Omental fat pad (tissue), 4 donors: Measurements from ENCODE around the gene CBLN3. TPM values are rescaled to one million over a fixed set of nuclear protein-coding genes. Genes with fewer than 3 reads are reported as not detected.

Experiments
- ATAC-seq: fragments of 150-250 bp; one replicate; pipeline ENCODE4 v1.9.1; 2016; ENCODE audit warnings: mild to moderate bottlenecking, moderate library complexity; ENCODE audit not compliant: low FRiP score
- DNase-seq: peaks from one replicate; pipeline ENCODE4 v3.0.0-alpha.2; 2019; ENCODE audit warnings: low spot score
- total RNA-seq, 4 donors: library from RNA; depleted of rRNA; stranded (reverse); fragments of >200 nt; gene quantifications; one replicate each; pipeline ENCODE4 v1.1.0, GENCODE V29; 2016
- TF ChIP-seq, protein P1 (sequence below), 3 donors: fragments of 450-650 bp; IDR thresholded peaks; one replicate each; pipeline ENCODE4 v1.5.1; 2016 to 2017; ENCODE audit warnings: antibody characterized with exemption in 3 of 3, mild to moderate bottlenecking in 3 of 3, moderate library complexity in 2 of 3

CBLN3 gene
- total RNA-seq, 4 donors from 2014 or later, result 1.2 to 4.4 (median 2.8) TPM

DNA sequence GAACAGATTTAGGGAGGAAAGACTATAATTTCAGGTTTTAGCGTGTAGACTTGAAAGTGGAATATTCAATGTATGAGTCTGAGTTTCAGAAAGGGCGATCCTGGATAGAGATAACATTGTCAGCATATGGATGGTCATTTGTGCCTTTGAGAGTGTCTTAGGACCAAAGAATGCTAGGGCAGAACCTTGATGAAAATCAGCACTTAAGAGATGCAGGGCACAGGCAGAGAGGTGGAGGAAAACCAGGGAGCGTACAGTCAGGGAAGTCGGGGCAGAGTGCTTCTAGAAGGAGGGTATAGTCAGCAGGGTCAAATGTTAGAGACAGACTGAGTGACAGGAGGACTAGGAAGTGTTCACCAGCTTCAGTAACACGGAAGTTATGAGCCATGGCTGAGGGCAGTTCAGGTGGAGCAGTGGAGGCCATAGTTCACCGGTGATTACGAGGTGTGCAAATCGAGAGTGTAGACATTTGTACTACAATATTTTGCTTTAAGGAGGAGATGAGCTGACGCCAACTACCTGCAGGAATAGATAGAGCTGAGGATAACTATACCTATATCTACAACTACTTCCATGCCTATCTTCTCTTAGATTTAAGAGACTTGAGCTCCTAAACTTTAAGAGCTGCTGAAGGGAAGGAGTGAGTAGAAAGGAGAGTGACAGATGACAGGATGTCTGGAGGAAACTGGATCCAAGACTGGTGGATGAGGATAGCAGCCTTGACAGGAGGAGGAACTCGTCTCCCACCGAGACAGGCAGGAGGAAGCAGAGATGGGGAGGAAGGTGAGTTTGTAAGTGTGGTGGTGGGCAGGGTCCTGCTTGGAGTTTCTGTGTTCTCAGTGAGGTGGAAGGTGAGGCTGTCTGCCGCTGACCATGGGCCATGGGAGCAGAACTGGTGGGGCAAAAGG lies 6.5 kb downstream of the CBLN3 start:
- no peak for ATAC-seq
- TF ChIP-seq, protein P1, sequence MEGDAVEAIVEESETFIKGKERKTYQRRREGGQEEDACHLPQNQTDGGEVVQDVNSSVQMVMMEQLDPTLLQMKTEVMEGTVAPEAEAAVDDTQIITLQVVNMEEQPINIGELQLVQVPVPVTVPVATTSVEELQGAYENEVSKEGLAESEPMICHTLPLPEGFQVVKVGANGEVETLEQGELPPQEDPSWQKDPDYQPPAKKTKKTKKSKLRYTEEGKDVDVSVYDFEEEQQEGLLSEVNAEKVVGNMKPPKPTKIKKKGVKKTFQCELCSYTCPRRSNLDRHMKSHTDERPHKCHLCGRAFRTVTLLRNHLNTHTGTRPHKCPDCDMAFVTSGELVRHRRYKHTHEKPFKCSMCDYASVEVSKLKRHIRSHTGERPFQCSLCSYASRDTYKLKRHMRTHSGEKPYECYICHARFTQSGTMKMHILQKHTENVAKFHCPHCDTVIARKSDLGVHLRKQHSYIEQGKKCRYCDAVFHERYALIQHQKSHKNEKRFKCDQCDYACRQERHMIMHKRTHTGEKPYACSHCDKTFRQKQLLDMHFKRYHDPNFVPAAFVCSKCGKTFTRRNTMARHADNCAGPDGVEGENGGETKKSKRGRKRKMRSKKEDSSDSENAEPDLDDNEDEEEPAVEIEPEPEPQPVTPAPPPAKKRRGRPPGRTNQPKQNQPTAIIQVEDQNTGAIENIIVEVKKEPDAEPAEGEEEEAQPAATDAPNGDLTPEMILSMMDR (IDR thresholded peaks at IDR 0.05), result no peak

DNA sequence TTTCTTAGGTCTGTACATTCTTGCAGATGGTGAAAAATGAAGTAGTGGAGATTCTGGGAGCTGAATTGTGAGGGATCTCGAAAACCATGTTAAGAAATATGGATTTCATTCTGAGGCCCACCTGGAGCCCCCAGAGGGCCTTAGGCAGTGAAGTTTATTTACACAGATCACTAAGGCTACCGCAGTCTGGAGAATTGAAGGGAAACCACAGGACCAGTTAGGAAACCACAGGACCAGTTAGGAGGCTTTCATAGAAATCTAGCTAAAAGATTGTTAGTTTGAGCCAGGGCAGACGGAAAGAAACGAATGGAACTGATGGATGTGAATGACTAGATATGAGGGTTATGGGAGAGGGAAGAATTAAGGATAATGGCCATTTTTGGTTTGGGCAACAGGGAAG lies 7.2 kb downstream of the CBLN3 start:
- ATAC-seq, result no peak
- TF ChIP-seq, protein P1 (IDR thresholded peaks at IDR 0.05), result no peak

More for the DNA sequence above, 6.5 kb downstream of the CBLN3 start:
- DNase-seq, result no peak

DNA sequence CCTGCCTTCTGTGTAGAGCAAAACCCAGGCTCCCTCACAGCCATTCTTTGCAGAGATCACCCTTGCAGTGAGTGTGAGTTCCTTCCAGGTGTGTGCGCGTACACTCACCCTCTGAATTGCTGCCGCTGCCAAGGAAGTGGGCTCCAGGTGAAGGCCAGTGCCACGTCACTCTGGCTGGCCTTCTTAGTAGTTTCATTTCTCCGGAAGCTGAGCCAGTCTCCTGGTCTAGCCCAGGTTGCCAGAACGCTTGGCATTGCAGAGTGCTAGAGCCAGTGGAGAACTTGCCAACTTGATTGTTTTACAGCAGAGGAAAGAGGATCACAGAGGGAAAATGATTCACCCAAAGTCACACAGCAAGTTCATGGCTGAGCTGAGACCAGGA lies 11.0 kb downstream of the CBLN3 start:
- DNase-seq (no peak), ATAC-seq (peak; percentile 77)
- TF ChIP-seq, protein P1 (IDR thresholded peaks at IDR 0.05), result no peak

More for the DNA sequence above, 7.2 kb downstream of the CBLN3 start:
- DNase-seq, result no peak

DNA sequence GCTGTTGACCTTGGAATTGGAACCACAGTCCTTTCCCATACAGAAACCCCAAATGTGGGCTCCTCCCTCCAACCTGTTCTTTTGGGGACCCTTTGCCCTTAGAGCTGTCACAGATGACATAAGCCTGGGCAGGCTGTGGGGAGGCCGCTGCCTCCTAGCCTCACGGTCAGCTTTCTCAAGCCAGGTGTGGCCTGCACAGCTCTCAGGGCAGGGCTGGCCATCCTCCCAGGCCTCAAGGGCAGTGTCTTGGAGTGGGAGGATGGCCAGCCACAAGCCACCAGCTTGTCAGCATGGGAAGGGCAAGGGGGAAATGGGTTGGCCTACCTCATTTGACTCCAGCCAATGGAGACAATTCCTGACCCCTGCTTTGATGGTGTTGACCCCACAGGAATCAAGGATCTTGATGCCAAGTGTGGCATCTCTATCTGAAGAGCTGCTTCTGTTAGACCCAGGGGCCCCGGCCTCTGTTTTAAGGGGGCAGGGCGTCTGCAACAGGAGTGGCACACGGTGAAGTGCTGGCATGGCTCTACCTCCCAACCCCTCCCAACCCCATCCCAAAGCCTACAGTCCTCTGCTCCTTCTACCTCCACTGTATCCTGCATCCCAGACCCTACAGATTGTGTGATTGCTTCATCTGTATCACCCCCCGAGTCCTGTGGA lies 11.5 kb downstream of the CBLN3 start:
- DNase-seq, result no peak
- TF ChIP-seq, protein P1 (IDR thresholded peaks at IDR 0.05), result no peak
- no peak for ATAC-seq

- no peak for ATAC-seq
- TF ChIP-seq, protein P1 (IDR thresholded peaks at IDR 0.05), result no peak
- DNase-seq, result no peak
Measured at GRCh38 chr14:24416932-24417619, 12.4 kb downstream of the CBLN3 start.

GRCh38 chr14:24416254-24416931 lies 13.1 kb downstream of the CBLN3 start:
- ATAC-seq (no peak), DNase-seq (no peak)
- TF ChIP-seq, protein P1 (IDR thresholded peaks at IDR 0.05), result no peak
